NCI-H1436 treated with DMSO at 0.1 percent for 48 hours (cell line): ENCODE results near the gene ORM2.
"Not testable (repeated sequence)": the region's sequence is repeated elsewhere in the genome, so short reads cannot be mapped to it uniquely, and the experiment has no call there.

Experiments used
- DNase-seq: peaks from one replicate; lab custom pipeline; 2025; lab: John Stamatoyannopoulos, UW

Gene ORM2

GRCh38 chr9:114314881-114315722 is 14.6 kb upstream of the ORM2 start:
- no peak for DNase-seq

- no peak for DNase-seq
These were observed 13.8 kb upstream of the ORM2 start for GRCh38 chr9:114315723-114316363.

GRCh38 chr9:114316605-114317230 is 13.0 kb upstream of the ORM2 start:
- no peak for DNase-seq

GRCh38 chr9:114317665-114318357 is 11.9 kb upstream of the ORM2 start:
- no peak for DNase-seq

GRCh38 chr9:114318416-114318815 is 11.3 kb upstream of the ORM2 start:
- DNase-seq: no peak

GRCh38 chr9:114319147-114319546 is 10.5 kb upstream of the ORM2 start:
- no peak for DNase-seq

- DNase-seq: not testable (repeated sequence)
These were observed 9.0 kb upstream of the ORM2 start for GRCh38 chr9:114320710-114321109.

GRCh38 chr9:114321759-114322158 is 7.9 kb upstream of the ORM2 start:
- DNase-seq: no peak

GRCh38 chr9:114322160-114322818 is 7.4 kb upstream of the ORM2 start:
- DNase-seq: not testable (repeated sequence)

- DNase-seq: not testable (repeated sequence)
These were observed 6.7 kb upstream of the ORM2 start, which contains the start of gene ORM1 for GRCh38 chr9:114322831-114323531. Gene ORM1, plus strand, starts transcription at chr9:114323098. Its CDS starts 36 bp downstream, at chr9:114323134.

- DNase-seq: not testable (repeated sequence)
These were observed 5.8 kb upstream of the ORM2 start for GRCh38 chr9:114323849-114324248.

GRCh38 chr9:114324492-114324891 is 5.2 kb upstream of the ORM2 start:
- no peak for DNase-seq

- not testable (repeated sequence) for DNase-seq
These were observed 4.7 kb upstream of the ORM2 start for GRCh38 chr9:114324965-114325364.

GRCh38 chr9:114325684-114326254 is 3.9 kb upstream of the ORM2 start:
- DNase-seq: not testable (repeated sequence)

- no peak for DNase-seq
These were observed 1.9 kb upstream of the ORM2 start for GRCh38 chr9:114327749-114328148.

GRCh38 chr9:114328357-114328820 is 1.3 kb upstream of the ORM2 start:
- not testable (repeated sequence) for DNase-seq

- not testable (repeated sequence) for DNase-seq
These were observed 588 bp upstream of the ORM2 start for GRCh38 chr9:114328937-114329624.

GRCh38 chr9:114330636-114331035 is 967 bp downstream of the ORM2 start:
- no peak for DNase-seq

GRCh38 chr9:114331229-114332195 is 1.8 kb downstream of the ORM2 start:
- not testable (repeated sequence) for DNase-seq
